GM12878 (cell line): Measurements from ENCODE around the gene SLC44A4. TPM values are rescaled to one million over a fixed set of nuclear protein-coding genes. Genes with fewer than 3 reads are reported as not detected.

Experiments used
- ATAC-seq: fragments of 200-7000 bp; cut with Tn5 transposase; 3 replicates; pipeline ENCODE4 v1.9.1; 2020; ENCODE audit warnings: mild to moderate bottlenecking, moderate library complexity
- BruUV-seq: library from RNA; stranded (reverse); fragments of 400-500 nt; replicated peaks from 2 replicates; lab custom pipeline; 2021; lab: Mats Ljungman, UMichigan
- CTCF ChIA-PET: fragments of 300-600 bp; sonication (Branson Sonifier 250); formaldehyde crosslinking; extraction: SDS; loops from one replicate; lab custom pipeline; 2021; ENCODE audit warnings: inconsistent platforms; lab: Yijun Ruan, JAX
- POLR2A ChIA-PET: fragments of 350-600 bp; formaldehyde crosslinking; extraction: SDS; loops from one replicate; lab custom pipeline; 2021; ENCODE audit warnings: inconsistent platforms; lab: Charles Lee
- RAD21 ChIA-PET: fragments of 300-600 bp; sonication (Branson Sonifier 250); formaldehyde crosslinking; loops from one replicate; lab custom pipeline; 2023; ENCODE audit warnings: antibody characterized with exemption; ENCODE audit not compliant: unreplicated experiment; lab: Charles Lee
- SMC1A ChIA-PET: fragments of 300-600 bp; sonication (Branson Sonifier 250); formaldehyde crosslinking; loops from one replicate; lab custom pipeline; 2023; ENCODE audit not compliant: unreplicated experiment, uncharacterized antibody; lab: Charles Lee
- DNase-seq: peaks from one replicate; pipeline ENCODE4 v3.0.0-alpha.2; 2011; ENCODE audit warnings: low read depth, low spot score
- FAIRE-seq: peaks from 3 replicates; lab custom pipeline; 2011; peaks lifted over from hg19 to GRCh38; lab: Jason Lieb, UNC
- H2AFZ ChIP-seq: 2 replicates; pipeline ENCODE4 v1.6.0; 2011; ENCODE audit warnings: low read depth, low read length, control low read depth; ENCODE audit not compliant: control insufficient read depth
- H3K27ac ChIP-seq: 2 replicates; pipeline ENCODE4 v1.5.1; 2011; ENCODE audit warnings: control low read depth; ENCODE audit not compliant: control insufficient read depth, insufficient read depth
- H3K27me3 ChIP-seq, 2 experiments: replicated peaks in 1 of 2; 2 replicates each; pipeline versions ENCODE4 v1.6.0 to v1.6.1; 2011; ENCODE audit warnings: low read length in 1 of 2; ENCODE audit not compliant: control insufficient read depth in 2 of 2, insufficient read depth in 2 of 2
- H3K36me3 ChIP-seq, 2 experiments: 2 replicates each; pipeline ENCODE4 v1.5.1; 2011; ENCODE audit warnings: low read length in 1 of 2; ENCODE audit not compliant: control insufficient read depth in 2 of 2, insufficient read depth in 2 of 2
- H3K4me1 ChIP-seq: 2 replicates; pipeline ENCODE4 v1.6.1; 2011; ENCODE audit warnings: mild to moderate bottlenecking, low read length, moderate library complexity, mixed read lengths; ENCODE audit not compliant: control insufficient read depth, insufficient read depth
- H3K4me2 ChIP-seq: 2 replicates; pipeline ENCODE4 v1.6.0; 2011; ENCODE audit warnings: control low read depth; ENCODE audit not compliant: control insufficient read depth, insufficient read depth
- H3K4me3 ChIP-seq: fragments of 200-600 bp; sonication (generic); 2 replicates; pipeline ENCODE4 v1.5.1; 2016
- H3K79me2 ChIP-seq: 2 replicates; pipeline ENCODE4 v1.6.0; 2011; ENCODE audit warnings: low read length; ENCODE audit not compliant: control insufficient read depth, insufficient read depth
- H3K9ac ChIP-seq: 2 replicates; pipeline ENCODE4 v1.8.0; 2011; ENCODE audit warnings: low read length, control low read depth, mixed read lengths; ENCODE audit not compliant: control insufficient read depth, insufficient read depth
- H3K9me3 ChIP-seq: replicated peaks from 3 replicates; pipeline ENCODE4 v1.5.1; 2011; ENCODE audit warnings: mild to moderate bottlenecking, low read length; ENCODE audit not compliant: control insufficient read depth, insufficient read depth
- H4K20me1 ChIP-seq: 2 replicates; pipeline ENCODE4 v1.6.0; 2011; ENCODE audit not compliant: control insufficient read depth, insufficient read depth
- ATF2 ChIP-seq: IDR thresholded peaks from 2 replicates; pipeline ENCODE4 v1.6.1; 2012; ENCODE audit warnings: low read length, inconsistent platforms
- BMI1 ChIP-seq: fragments of 450-650 bp; IDR thresholded peaks from 2 replicates; pipeline ENCODE4 v1.6.1; 2016; ENCODE audit warnings: mild to moderate bottlenecking, moderate library complexity, borderline replicate concordance
- BRCA1 ChIP-seq: IDR thresholded peaks from 2 replicates; pipeline ENCODE4 v1.6.1; 2011; ENCODE audit warnings: low read depth, low read length, improper control_type of control experiment
- CHD1 ChIP-seq: IDR thresholded peaks from 2 replicates; pipeline ENCODE4 v1.6.1; 2012; ENCODE audit warnings: low read depth, low read length, improper control_type of control experiment
- CUX1 ChIP-seq: IDR thresholded peaks from 2 replicates; pipeline ENCODE4 v1.6.1; 2012; ENCODE audit warnings: improper control_type of control experiment, low read depth, low read length; ENCODE audit not compliant: insufficient replicate concordance
- EGR1 ChIP-seq, 2 experiments: IDR thresholded peaks; 1 replicate in 1 of 2; 2 replicates in 1 of 2; pipeline ENCODE4 v1.6.1; 2011 to 2012; ENCODE audit warnings: low read depth in 2 of 2, low read length in 2 of 2, borderline replicate concordance in 1 of 2, mild to moderate bottlenecking in 1 of 2, moderate library complexity in 1 of 2
- FOXM1 ChIP-seq: IDR thresholded peaks from 2 replicates; pipeline ENCODE4 v1.6.1; 2012; ENCODE audit warnings: low read depth, mild to moderate bottlenecking, inconsistent platforms, low read length, moderate library complexity
- HDGF ChIP-seq: fragments of 450-650 bp; IDR thresholded peaks from 2 replicates; pipeline ENCODE4 v1.6.1; 2016; ENCODE audit warnings: antibody characterized with exemption
- MEF2B ChIP-seq: fragments of 450-650 bp; IDR thresholded peaks from 2 replicates; pipeline ENCODE4 v1.6.1; 2018; ENCODE audit warnings: mild to moderate bottlenecking, moderate library complexity; ENCODE audit not compliant: partially characterized antibody, poor library complexity, severe bottlenecking
- NBN ChIP-seq: fragments of 450-650 bp; IDR thresholded peaks from 2 replicates; pipeline ENCODE4 v1.6.1; 2016
- NR2C2 ChIP-seq: IDR thresholded peaks from 2 replicates; pipeline ENCODE4 v1.6.1; 2011; ENCODE audit warnings: borderline replicate concordance, low read depth; ENCODE audit not compliant: control insufficient read depth, insufficient read length
- RCOR1 ChIP-seq: conservative IDR thresholded peaks from 2 replicates; pipeline ENCODE4 v1.6.1; 2012; ENCODE audit warnings: low read depth, low read length, improper control_type of control experiment
- SIX5 ChIP-seq: IDR thresholded peaks from 2 replicates; pipeline ENCODE4 v1.6.1; 2011; ENCODE audit warnings: mild to moderate bottlenecking, low read depth, low read length, moderate library complexity; ENCODE audit not compliant: severe bottlenecking
- STAT1 ChIP-seq: fragments of 450-650 bp; conservative IDR thresholded peaks from 2 replicates; pipeline ENCODE4 v1.6.1; 2014; ENCODE audit warnings: antibody characterized with exemption, mild to moderate bottlenecking
- TCF12 ChIP-seq: IDR thresholded peaks from 2 replicates; pipeline ENCODE4 v1.6.1; 2011; ENCODE audit warnings: low read depth, mild to moderate bottlenecking, low read length
- TCF3 ChIP-seq: IDR thresholded peaks from 2 replicates; pipeline ENCODE4 v1.6.1; 2012; ENCODE audit warnings: low read depth, mild to moderate bottlenecking, low read length, borderline replicate concordance; ENCODE audit not compliant: insufficient read depth
- WGBS: methylation state at CpG from one replicate; pipeline ENCODE4 v1.1.6; 2016; ENCODE audit warnings: low lambda C conversion rate; ENCODE audit not compliant: insufficient replicate concordance, insufficient coverage; ENCODE audit errors: missing lambda C conversion rate; 5-methylcytosine and 5-hydroxymethylcytosine counted together
- in situ Hi-C: fragments of 300-500 bp; cut with MboI; formaldehyde crosslinking; loops from 9 replicates; pipeline ENCODE4 v1.14.3; 2018; ENCODE audit warnings: mixed read lengths
- intact Hi-C: fragments of 100-400 bp; cut with micrococcal nuclease; formaldehyde crosslinking; loops from one replicate; pipeline ENCODE4 v1.14.2; 2022; ENCODE audit not compliant: unreplicated experiment
- polyA plus RNA-seq, 11 experiments: library from polyadenylated mRNA; depleted of rRNA in 4 of 11; unstranded in 6 of 11; stranded (reverse) in 5 of 11; fragments of >200 nt; fragmentation: Nextera tagmentation in 4 of 11; fragmentation: Illumina TruSeq in 1 of 11; extraction: Ambion mirVana in 4 of 11; extraction: Trizol in 1 of 11; gene quantifications; 1 replicate in 1 of 11; 2 replicates in 10 of 11; pipeline versions ENCODE4 v1.2.1 to v1.2.3, GENCODE V29; 2011 to 2016; ENCODE audit warnings: inconsistent platforms in 2 of 11, missing spikeins in 2 of 11, low read depth in 1 of 11
- total RNA-seq, 4 experiments: library from RNA; depleted of rRNA in 3 of 4; stranded (reverse); fragments of >200 nt in 3 of 4; fragmentation: Illumina TruSeq in 1 of 4; extraction: Trizol in 1 of 4; gene quantifications; 2 replicates each; pipeline versions ENCODE4 v1.2.1 to v1.2.3, GENCODE V29; 2013 to 2021

SLC44A4 gene
- total and polyA plus RNA-seq, 10 of the 15 experiments (the other 5 are each of a cell fraction or from before 2014, with no cell fraction given) = 0.04 to 0.24 (median 0.15) TPM; not detected in 3

GRCh38 chr6:31918069-31918720 is 39.4 kb upstream of the SLC44A4 start (continued):
- TF ChIP-seq EGR1 (IDR thresholded peaks at IDR 0.05; ENCODE audit: borderline replicate concordance in 1 of 2, low read depth in 2 of 2, low read length in 2 of 2) (no peak), SIX5 (no peak), TCF3 (no peak), RCOR1 (no peak), NBN (no peak), STAT1 (no peak)

- intact Hi-C loops = no loop called here
- Histone ChIP-seq H3K27ac (no peak overlapping the region), H3K79me2 (no peaks in the 10 kb centered on the region), H4K20me1 (no peaks in the 10 kb centered on the region), H2AFZ (no peak overlapping the region), H3K4me3 (no peak overlapping the region), H3K27me3 (no peaks in the 10 kb centered on the region), H3K4me1 (peaks cover 9% of the 10 kb centered on the region), H3K4me2 (no peak overlapping the region), H3K9ac (no peak overlapping the region), H3K36me3 (no peaks in the 10 kb centered on the region), H3K9me3 (no peaks in the 10 kb centered on the region)
- BruUV-seq = no TSS peak
- 45% methylated on average over 6 of the region's 6 CpGs for WGBS
- ATAC-seq (no peak), DNase-seq (no peak), FAIRE-seq (no peak)
- RAD21 ChIA-PET = no interaction called here
- POLR2A ChIA-PET = interaction anchor here (0.7 kb wide), 1 partner anchor 201 kb away, joined by 6 read pairs; no protein-coding TSS in a partner anchor
- SMC1A ChIA-PET = no interaction called here
- CTCF ChIA-PET = no interaction called here
- in situ Hi-C loops = no loop called here
- TF ChIP-seq TCF12 (no peak), CHD1 (no peak), BMI1 (no peak), SIX5 (no peak), HDGF (no peak), NR2C2 (no peak), MEF2B (no peak), ATF2 (no peak), FOXM1 (no peak), BRCA1 (no peak), CUX1 (no peak)
These were observed 37.0 kb upstream of the SLC44A4 start for GRCh38 chr6:31915756-31916155.
